Left lung (tissue), 10 donors: Measurements from ENCODE around the gene GATAD2A. TPM values are rescaled to one million over a fixed set of nuclear protein-coding genes. Genes with fewer than 3 reads are reported as not detected.
A peak's percentile ranks its signal among the peaks of the same experiment; 100 is the strongest.

Source experiments
- ATAC-seq: fragments of 200-7000 bp; cut with Tn5 transposase; one replicate; pipeline ENCODE4 v1.9.1; 2020; ENCODE audit warnings: moderate library complexity
- DNase-seq, 4 donors: peaks; one replicate each; pipeline ENCODE4 v3.0.0-alpha.2; 2013 to 2020
- H3K27ac ChIP-seq, 2 donors: fragments of 200-600 bp; sonication (generic) in 1 of 2; one replicate each; pipeline versions ENCODE4 v1.5.0 to v1.8.0; 2020 to 2021
- H3K27me3 ChIP-seq, 2 donors: fragments of 200-600 bp; sonication (generic) in 1 of 2; one replicate each; pipeline versions ENCODE4 v1.5.0 to v1.8.0; 2020 to 2021
- H3K36me3 ChIP-seq, 2 donors: fragments of 200-600 bp; sonication (generic) in 1 of 2; one replicate each; pipeline versions ENCODE4 v1.5.0 to v1.8.0; 2020 to 2021
- H3K4me1 ChIP-seq, 2 donors: fragments of 200-600 bp; one replicate each; pipeline ENCODE4 v1.8.0; 2021
- H3K4me3 ChIP-seq, 2 donors: fragments of 200-600 bp; sonication (generic) in 1 of 2; one replicate each; pipeline versions ENCODE4 v1.5.0 to v1.8.0; 2020 to 2021; ENCODE audit warnings: mild to moderate bottlenecking in 1 of 2
- H3K9me3 ChIP-seq, 2 donors: fragments of 200-600 bp; sonication (generic) in 1 of 2; one replicate each; pipeline versions ENCODE4 v1.5.0 to v1.8.0; 2020 to 2021
- intact Hi-C, 2 donors: fragments of 100-400 bp; cut with DNase I; formaldehyde crosslinking; loops; one replicate each; pipeline versions ENCODE4 v1.11.2 to v1.14.2; 2022
- polyA plus RNA-seq, 6 donors: library from polyadenylated mRNA; unstranded; fragments of 120-200 nt; gene quantifications; one replicate each; pipeline ENCODE4 v1.2.1, GENCODE V29; 2013; ENCODE audit not compliant: insufficient read length in 6 of 6
- total RNA-seq, 2 donors: library from RNA; stranded (reverse); fragmentation: NEBNext Ultra II Directional; extraction: Animal tissue kit (Norgen Biotek cat#: 25700); gene quantifications; one replicate each; pipeline ENCODE4 v1.2.1, GENCODE V29; 2021
- TF ChIP-seq, protein P1 (sequence below), 2 donors: fragments of 200-600 bp; sonication (generic) in 1 of 2; IDR thresholded peaks; one replicate each; pipeline versions ENCODE4 v1.5.0 to v1.8.0; 2021; ENCODE audit warnings: antibody characterized with exemption in 2 of 2
- donor health status: DM: no; HTN: yes; CAD: no.
- donor health status: DM: no; HTN: no; CAD: no.

GATAD2A gene
- total and polyA plus RNA-seq, 8 donors, result 39.3 to 97.3 (median 49.0) TPM

- Histone ChIP-seq H3K4me3 (no peak overlapping the region), H3K4me1 (peaks cover 0 to 9% of the 10 kb centered on the region in 2 donors), H3K9me3 (no peaks in the 10 kb centered on the region), H3K36me3 (peaks cover 0 to 47% of the 10 kb centered on the region in 2 donors), H3K27ac (no peak overlapping the region), H3K27me3 (no peaks in the 10 kb centered on the region)
- DNase-seq (no peak), ATAC-seq (no peak)
- TF ChIP-seq, protein P1, sequence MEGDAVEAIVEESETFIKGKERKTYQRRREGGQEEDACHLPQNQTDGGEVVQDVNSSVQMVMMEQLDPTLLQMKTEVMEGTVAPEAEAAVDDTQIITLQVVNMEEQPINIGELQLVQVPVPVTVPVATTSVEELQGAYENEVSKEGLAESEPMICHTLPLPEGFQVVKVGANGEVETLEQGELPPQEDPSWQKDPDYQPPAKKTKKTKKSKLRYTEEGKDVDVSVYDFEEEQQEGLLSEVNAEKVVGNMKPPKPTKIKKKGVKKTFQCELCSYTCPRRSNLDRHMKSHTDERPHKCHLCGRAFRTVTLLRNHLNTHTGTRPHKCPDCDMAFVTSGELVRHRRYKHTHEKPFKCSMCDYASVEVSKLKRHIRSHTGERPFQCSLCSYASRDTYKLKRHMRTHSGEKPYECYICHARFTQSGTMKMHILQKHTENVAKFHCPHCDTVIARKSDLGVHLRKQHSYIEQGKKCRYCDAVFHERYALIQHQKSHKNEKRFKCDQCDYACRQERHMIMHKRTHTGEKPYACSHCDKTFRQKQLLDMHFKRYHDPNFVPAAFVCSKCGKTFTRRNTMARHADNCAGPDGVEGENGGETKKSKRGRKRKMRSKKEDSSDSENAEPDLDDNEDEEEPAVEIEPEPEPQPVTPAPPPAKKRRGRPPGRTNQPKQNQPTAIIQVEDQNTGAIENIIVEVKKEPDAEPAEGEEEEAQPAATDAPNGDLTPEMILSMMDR (IDR thresholded peaks at IDR 0.05), result no peak
- intact Hi-C loops, result loop anchor here in 1 of 2 donors (5.0 to 10.0 kb wide), 2 partner anchors 117 to 425 kb away; no protein-coding TSS in a partner anchor
These were observed 124.4 kb downstream of the GATAD2A start for GRCh38 chr19:19529783-19530422.

DNA sequence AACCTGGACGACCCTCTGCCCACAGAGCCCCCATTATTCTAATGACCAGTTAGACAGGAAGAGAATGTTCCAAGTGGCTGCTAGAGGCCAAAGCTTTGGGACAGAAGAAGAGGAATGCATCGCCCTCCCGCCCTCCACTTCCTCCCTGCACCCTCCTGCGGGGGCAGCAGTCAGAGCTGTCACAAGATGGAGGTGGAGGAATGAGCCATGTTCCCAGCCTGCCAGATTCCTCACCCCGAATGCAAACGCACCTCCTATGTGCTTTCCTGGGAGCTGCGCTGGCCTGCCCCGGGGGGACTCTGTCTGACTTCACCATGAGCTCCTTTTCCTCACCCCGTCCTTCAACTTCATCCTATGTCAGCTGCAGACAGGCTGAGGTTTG is 124.9 kb downstream of the GATAD2A start:
- no peak for ATAC-seq
- H3K4me1 ChIP-seq, result peaks cover 0 to 9% of the 10 kb centered on the region in 2 donors
- H3K9me3 ChIP-seq, result no peaks in the 10 kb centered on the region
- H3K36me3 ChIP-seq, result peaks cover 0 to 43% of the 10 kb centered on the region in 2 donors
- DNase-seq, result no peak
- no peak overlapping the region for H3K4me3 ChIP-seq
- H3K27me3 ChIP-seq, result no peaks in the 10 kb centered on the region
- TF ChIP-seq, protein P1 (IDR thresholded peaks at IDR 0.05), result no peak
- H3K27ac ChIP-seq, result no peak overlapping the region
- intact Hi-C loops, result loop anchor here in 1 of 2 donors (5.0 to 10.0 kb wide), 2 partner anchors 117 to 424 kb away; no protein-coding TSS in a partner anchor

DNA sequence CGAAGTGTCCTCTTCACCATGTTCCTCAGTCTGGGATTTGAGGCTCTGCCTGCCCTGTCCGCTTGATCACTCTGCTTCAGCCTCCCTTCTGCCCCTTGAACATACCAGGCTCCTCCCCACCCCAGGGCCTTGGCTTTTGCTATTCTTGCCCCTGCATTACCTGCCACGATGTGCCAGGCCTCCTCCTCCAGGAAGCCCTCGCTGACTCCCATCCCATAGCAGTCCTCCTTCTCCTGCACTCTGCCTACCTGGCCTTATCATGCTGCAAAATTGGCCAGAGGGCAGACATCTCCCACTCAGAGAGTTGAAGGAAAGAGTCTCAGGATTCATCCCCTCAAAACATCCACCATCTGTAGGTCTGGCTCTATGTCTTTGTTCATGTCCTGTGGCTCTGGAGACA is 125.4 kb downstream of the GATAD2A start:
- intact Hi-C loops, result loop anchor here in 1 of 2 donors (5.0 to 10.0 kb wide), 2 partner anchors 116 to 424 kb away; no protein-coding TSS in a partner anchor
- no peak for ATAC-seq

GRCh38 chr19:19531951-19532805 is 126.7 kb downstream of the GATAD2A start:
- Histone ChIP-seq H3K9me3 (no peaks in the 10 kb centered on the region), H3K27me3 (peaks cover 0 to 8% of the 10 kb centered on the region in 2 donors), H3K36me3 (peaks cover 0 to 26% of the 10 kb centered on the region in 2 donors), H3K27ac (no peak overlapping the region), H3K4me1 (peaks cover 0 to 9% of the 10 kb centered on the region in 2 donors), H3K4me3 (no peak overlapping the region)
- peak; percentile 74 to 99 (median 80) for DNase-seq
- TF ChIP-seq, protein P1 (IDR thresholded peaks at IDR 0.05), result peak; percentile 95 to 96
- intact Hi-C loops, result loop anchor here in 1 of 2 donors (5.0 to 10.0 kb wide), 2 partner anchors 115 to 423 kb away; no protein-coding TSS in a partner anchor
- ATAC-seq, result peak; percentile 87

More for the DNA sequence above, 125.4 kb downstream of the GATAD2A start:
- H3K4me1 ChIP-seq, result peaks cover 0 to 9% of the 10 kb centered on the region in 2 donors
- no peaks in the 10 kb centered on the region for H3K9me3 ChIP-seq
- H3K36me3 ChIP-seq, result peaks cover 0 to 39% of the 10 kb centered on the region in 2 donors
- H3K27me3 ChIP-seq, result no peaks in the 10 kb centered on the region
- TF ChIP-seq, protein P1 (IDR thresholded peaks at IDR 0.05), result no peak
- H3K4me3 ChIP-seq, result no peak overlapping the region
- DNase-seq, result no peak
- H3K27ac ChIP-seq, result no peak overlapping the region
